ENCODE measurements around the gene MRPL40.
"Not testable (repeated sequence)": the region's sequence is repeated elsewhere in the genome, so short reads cannot be mapped to it uniquely, and the experiment has no call there.

Gene MRPL40

DNA sequence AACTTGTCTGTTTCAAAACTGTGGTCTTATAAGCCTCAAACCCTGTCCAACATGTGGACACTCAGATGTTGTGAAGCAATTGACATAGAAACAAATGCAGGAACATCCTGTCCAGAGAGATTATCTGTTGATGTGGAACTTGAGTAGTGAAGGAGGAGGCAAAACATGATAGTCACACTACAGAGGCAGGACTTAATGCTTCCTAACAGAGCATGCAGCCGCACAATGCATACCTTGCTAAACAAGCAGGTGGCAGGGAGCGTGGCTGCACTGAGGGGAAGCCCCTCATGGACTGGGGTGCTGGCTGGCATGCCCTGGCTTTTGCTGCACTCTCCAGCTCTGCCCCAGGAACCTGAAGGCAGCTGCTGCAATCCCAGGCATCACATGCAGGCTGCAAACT, 9.8 kb downstream of the MRPL40 start:
- no peak for DNase-seq

DNA sequence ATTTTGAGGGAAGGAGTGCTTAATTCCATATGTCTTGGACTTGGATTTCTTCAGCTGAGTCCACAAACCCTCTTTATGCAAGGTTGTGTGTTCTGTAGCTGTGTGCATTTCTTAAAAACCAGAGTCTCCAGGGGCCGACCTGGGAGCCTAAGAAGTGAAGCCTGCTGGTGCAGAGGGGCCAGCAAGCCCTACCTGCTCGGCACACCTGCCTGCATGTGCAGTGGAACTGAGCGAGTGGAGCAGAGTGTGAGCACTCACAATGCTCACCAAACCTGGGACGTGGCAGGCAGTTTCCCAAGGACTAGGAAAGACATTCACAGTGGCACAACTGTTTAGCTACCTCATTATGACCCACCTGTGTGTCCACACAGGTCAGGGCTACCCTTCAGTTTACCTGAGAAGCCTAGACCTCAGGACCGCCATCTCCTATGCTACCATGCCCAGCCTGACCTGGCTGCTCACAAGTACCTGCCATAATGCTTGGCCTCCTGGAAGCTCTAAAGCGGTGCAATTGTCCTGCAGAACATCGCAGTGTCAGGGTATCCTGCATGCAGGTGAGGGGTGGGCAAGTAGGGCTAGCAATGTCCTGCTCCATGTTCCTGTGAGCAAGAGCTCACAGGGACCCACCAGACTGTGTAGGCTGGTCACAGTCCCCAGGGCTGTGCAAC, 11.3 kb downstream of the MRPL40 start:
- DNase-seq: no peak

DNA sequence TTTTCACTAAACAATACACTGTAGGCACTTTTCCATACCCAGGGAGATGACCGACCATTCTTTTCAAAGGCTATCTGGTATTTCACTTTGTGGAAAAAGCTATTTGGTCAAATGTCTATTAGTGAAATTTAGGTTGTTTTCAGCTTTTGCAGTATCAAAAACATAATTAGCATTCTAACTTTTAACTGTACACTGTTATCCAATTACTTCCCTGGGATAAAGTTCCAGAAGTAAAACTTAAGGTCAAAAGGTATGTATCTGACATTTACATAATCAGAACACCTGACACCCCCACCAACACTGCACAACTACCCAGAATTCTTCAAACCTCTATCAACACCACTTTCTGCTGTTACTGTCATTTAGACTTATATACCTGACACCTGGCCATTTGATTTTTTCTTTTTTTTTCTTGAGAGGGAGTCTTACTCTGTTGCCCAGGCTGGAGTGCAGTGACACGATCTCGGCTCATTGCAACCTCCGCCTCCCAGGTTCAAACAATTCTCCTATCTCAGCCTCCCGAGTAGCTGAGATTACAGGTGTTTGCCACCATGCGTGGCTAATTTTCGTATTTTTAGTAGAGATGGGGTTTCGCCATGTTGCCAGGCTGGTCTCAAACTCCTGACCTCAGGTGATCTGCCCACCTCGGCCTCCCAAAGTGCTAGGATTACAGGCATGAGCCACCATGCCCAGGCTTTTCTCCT, 13.1 kb downstream of the MRPL40 start:
- DNase-seq: not testable (repeated sequence)

DNA sequence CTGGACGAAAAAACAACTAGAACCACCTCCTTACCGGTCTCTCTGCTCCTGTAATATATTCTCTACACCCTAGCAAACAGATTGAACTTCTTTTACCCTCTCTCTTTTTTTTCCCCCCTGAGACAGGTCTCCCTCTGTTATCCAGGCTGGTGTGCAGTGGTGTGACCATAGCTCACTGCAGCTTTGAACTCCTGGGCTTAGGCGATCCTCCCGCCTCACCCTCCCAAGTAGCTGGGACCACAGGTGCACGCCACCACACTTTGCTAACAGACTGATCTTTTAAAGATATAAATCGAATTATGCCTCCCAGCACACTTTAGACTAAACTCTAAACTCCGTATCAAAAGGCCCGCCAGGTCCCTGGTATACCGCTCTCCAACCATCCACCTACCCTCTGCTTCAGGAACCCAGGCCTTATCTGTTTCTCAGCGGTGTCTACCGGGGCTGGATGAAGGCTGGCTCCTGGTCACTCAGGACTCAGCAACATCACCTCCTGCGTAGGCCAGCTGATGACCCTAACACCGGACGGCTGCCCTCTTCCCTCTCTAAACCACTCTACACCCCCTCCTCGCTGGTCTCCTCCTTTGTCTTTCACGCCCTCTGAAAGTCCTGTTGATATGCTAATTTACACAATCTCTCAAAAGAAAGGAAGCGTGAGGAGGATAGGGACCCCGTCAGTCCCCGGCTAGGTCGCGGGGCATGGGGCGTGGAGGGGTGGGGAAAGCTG, 14.4 kb downstream of the MRPL40 start:
- DNase-seq: no peak

DNA sequence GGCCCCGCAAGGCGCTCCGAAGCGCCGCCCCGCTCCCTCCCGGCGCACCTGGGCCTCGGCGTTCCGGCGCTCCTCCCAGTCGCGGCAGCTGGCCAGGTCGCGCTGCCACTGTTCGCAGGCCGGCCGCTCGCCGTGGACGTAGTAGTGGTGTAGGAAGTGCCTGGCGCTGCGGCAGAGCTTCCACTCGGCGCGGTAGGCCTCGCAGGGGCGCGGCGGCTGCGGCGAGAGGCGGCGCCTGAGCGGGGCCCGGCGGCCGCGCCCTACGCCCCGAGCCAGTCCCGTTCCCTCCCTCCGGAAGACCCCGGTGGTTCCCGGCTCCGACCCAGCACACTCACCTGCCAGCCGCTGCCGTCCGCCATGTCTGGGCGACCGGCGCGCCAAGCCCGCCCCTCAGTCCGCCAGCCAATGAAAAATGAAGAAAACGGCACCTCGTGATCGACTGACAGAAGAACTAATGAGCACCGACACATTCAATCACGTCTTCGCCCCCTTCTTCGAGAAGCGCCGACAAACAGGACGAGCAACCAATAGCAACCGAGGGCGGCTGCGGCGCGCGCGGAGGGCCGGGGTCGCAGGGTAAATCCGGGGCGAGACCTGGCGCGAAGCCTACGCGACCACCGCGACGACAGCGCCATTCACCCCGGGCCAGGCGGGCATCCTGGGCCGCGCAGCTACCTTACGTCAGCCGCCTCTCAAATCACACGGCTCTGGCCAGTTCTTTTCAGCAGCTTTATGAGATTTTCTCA, 15.2 kb downstream of the MRPL40 start, which contains the start of gene C22orf39:
Gene C22orf39 (minus strand): TSS at position 382 of the 746 bp plus-strand sequence. CDS start 23 bp downstream, at position 359.
- DNase-seq: peak; percentile 90

DNA sequence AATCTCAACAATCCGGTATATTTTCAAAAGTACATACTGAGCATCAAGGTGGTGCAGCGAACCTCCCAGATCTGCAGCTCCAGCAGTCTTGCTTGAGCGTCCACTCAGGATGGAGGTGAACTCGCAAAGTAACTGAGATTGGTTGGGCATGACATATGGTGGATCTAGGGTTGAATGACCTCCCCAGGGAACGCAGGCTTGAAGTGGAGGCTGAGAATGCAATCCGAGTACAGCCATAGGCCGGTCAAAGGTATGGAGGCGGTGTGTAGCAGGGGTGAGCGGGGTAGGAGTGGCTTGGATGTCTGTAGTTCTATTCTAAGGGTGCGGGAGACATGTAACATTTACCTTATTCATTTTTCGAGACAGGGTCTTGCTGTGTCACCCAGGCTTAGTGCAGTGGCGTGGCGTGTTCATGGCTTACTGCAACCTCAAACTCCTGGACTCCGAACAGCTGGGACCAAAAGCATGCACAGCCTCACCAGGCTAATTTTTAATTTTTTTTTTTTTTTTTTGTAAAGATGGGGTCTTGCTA, 15.8 kb downstream of the MRPL40 start:
- DNase-seq: no peak

DNA sequence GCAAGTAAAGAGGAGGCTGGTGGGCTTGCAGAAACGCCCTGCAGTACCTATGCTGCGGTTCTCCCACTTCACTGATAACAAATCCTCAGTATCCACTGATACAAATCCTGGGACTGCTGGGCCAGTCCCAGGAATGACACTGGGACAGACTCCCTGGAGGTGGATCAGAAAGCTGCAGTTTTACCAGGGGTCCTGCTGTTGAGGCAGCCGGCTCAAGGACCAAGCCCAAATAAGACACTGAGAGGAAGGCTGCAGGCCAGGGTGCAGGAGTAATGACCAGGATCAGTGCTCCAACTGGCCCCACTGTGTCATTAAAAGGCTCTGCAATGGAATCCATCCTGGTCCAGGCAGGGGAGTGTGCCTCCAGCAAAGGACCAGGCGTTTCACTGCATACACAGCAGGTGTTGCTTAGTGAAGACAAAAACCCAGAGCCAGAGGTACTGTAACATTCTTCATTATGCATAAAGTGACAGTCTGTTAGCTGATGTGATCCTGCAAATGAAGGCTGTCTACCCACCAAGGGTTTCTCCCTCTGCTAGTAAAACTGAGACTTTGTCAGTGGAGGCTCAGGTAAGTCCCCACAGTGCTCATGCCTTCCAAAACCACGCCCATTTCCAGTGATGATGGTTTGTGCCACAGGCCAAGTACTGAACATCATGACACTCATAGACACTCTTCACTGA, 16.5 kb downstream of the MRPL40 start:
- no peak for DNase-seq

DNA sequence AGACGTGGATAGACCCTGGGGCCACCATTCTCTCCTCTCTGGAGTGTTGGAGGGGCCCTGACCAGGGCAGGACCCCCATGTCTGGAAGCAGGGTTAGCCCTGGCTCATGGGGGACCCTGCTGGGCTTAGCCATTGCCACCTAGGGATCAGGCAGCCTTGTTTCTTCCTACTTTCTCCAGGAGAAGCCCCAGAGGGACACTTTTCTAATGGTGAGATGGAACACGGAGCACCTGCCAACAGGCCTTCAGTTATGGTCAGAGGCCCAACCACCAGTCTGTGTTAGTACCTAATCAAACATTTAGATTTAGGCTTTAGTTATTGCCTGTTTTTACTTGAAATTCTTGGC, 17.1 kb downstream of the MRPL40 start:
- DNase-seq: no peak

DNA sequence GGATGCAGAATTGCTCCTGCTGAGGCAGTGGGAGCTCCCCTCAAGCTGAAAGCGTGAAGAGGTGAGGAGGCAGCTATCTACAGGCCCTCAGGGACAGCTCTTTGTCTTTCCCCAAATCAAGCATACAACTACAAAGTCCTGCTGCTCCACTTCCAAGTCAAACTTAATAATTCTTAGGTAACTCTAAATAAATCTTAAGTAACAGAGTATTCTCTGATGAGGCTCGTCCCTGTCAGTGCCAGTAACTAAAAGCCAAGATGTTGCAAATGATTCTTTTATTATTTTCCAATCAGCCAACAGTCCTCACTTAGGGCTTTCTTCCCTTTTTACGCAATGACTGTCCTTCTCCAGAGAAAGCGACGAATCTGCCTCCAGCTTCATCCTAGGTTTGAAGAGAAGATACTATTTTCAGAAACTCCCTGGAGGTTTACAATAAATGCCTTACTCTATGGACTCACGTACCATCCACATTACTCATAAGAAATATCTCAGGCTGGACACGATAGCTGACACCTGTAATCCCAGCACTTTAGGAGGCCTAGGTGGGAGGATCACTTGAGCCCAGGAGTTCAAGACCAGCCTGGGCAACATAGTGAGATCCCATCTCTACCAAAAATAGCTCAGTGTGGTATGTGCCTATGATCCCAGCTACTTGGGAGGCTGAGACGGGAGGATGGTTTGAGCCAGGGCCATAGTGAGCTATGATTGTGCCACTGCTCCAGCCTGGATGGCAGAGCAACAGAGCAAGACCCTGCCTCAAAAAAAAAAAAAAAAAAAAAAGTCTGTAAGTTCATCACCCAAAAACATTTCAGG, 18.2 kb downstream of the MRPL40 start:
- DNase-seq: no peak

DNA sequence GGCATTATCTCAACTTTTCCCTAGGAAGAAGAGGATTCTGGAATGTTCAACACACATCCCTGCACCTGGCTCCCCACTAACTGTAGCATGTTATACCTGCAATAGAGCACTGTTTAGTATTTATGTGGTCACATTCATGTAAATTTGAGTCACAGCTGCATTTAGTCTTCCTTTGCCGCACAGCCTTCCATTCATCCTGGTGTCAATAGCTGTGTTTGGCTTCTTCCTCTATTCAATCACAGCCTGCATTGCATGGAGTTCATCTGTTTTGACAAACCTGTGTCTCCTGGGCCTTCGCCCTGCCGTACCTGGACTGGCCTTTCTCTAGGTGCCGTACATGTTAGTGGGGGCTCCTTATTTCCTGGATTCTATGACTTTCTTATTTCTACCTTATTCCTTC, 19.2 kb downstream of the MRPL40 start:
- DNase-seq: no peak

DNA sequence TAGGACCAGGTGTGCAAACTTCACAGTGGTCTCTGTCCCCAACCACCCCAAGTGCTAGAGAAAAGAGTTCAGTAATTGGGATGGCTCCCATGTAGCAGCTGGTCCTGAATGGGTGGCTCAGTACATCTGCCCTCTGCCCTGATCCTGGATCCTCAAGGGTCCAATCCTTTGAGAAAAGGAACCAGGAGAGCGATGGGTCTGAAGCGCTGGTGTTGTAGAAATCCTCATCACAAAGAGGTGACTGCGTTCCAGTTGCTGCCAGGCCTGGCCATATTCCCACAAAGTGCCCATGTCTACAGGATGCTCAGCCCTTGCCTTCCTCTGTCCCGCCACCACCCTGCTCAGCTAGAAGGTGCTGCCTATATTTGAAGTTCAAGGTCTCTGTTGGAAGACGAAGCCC, 21.4 kb downstream of the MRPL40 start:
- DNase-seq: no peak

DNA sequence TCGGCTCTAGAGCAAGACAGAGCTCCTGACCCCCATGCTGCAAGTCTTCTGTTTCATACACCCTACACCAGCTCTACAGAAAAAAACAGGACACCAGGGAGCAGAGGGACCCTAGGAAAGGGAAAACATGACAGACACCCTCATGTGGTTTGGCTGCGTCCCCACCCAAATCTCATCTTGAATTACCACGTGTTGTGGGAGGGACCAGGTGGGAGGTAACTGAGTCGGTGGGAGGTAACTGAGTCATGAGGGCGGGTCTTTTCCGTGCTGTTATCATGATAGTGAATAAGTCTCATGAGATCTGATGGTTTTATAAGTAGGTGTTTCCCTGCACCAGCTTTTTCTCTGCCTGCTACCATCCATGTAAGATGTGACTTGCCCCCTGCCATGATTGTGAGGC, 21.8 kb downstream of the MRPL40 start:
- no peak for DNase-seq

DNA sequence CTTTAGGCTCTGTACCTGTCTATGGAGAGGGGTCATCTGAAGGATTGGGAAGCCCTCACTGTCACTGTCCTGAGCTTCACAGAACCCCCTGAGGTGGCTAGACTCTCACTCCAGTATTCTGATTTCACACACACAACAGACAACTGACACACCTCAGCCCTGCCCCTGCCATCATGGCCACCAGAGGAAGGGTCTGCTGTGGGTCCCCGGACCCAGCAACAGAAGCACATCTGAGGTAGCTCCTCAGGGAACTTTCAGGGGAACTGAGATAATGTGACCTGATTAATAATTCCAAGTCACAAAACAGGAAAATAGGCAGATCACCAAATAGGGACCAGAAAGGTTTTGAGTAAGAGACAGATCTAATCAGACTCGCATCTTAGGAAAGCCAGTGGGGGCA, 22.7 kb downstream of the MRPL40 start:
- no peak for DNase-seq

DNA sequence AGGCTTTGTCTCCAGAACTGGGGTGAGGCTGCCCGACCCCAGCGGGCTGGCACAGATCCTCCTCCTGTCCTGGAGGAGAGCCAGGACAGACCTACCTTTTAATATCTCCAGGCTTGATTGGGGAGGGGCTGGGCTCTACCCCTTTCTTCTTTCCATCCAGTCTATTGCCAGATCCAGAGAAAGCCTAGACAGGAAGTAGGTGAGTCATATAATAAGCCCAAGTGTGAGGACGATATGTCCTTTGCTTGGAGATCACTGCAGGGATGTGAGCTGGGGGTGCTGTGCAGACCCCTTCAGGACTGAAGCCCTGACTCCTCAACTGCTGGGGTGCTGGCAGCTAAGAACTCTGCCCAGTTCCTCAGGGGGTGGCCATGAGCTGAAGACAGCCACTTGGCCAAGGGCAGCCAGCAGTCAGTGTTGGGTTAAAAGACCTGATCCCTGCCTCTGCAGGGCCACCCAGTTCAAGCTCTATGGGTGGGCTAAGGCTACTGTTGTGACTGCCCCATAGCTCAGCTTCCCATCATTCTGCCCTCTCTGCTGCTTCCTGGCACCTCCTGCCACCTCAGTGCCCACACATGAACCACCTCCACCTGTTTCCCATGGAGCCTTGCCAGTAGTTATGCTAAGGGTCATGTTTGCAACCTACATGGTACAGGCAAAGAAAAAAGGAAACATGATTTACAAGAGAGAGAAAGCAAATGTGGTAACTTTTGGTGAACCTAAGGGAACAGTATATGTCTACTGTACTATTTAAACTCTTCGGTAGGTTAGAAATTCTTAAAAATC, 23.4 kb downstream of the MRPL40 start:
- no peak for DNase-seq

DNA sequence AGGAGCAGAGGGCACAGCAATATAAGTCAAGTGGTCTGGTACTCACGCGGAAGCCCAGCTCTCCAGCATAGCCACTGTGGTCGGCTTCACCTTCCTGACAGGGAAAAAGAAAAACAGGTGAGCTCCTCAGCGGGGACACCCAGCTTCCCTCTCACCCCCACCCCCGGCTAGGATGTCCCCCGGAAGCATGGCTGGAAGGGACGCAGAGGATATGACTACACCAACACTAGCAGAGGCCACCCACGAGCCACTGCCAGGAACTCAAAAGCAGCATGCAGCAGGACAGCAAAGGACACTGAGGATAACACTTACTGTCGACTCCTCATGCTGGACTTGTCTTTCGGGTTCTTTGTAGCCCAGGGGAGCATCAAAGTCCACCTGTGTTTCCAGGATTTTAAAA, 24.2 kb downstream of the MRPL40 start:
- no peak for DNase-seq

DNA sequence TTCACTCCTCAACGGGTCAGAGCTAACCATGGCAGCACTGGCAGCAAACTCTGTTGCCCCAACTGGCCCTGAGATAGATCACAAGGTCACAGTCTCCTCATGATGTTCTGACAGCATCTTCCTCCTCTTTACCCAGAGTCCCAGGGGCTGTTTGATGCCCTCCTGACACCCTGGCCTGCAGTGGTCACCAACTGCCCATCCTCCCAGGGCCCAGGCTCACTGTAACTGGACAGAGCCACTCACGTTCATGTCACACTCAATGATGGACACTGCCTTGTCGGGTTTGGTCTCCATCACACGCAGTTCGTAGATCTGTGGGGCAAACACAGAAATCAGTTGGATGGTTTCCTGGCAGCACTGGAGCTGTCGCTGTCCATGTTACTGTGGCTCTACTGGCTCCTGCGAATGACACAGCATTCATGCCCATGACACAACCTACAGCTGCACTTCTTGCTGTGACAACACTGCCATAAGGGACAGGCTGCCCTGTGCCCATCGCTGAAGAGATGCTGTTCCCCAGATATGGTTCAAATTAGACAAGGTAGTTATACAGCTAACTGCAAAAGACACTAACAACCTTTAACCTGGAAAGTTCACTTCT, 25.6 kb downstream of the MRPL40 start:
- DNase-seq: no peak

DNA sequence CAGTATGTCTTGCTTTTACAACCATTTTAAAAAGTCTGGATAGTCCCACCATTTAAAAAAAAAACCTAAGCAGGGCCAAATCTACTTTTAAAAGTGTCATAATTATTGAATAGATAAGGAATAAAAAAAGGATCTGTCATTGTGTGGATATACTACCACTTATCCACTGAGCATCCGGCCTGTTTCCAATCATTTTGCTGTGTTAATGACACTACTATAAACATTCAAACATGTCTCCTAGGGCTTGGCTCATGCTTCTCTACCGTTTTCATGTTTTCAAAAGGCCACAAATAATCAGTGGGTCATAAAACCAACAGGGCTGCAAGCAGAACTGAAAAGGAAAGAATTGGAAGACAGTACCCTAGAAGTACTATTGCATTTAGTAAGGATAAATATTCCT, 27.7 kb downstream of the MRPL40 start:
- no peak for DNase-seq

DNA sequence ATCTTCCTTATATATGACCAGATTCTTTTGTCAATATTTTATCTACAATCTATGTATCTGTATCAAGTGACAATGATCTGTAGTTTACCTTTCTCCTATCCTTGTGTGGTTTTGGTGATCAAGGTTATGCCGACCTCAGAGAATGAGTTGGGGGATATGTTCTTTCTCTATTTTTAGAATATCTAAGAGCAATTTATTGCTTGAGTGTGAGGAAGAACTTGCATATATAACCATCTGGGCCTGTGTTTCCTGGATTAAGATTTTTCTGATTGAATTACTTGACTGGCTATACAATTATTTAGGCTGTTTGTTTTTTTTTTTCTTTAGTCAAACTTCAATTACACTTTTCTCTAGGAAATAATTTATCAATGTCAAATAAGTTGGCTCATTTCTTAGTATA, 29.2 kb downstream of the MRPL40 start:
- no peak for DNase-seq

DNA sequence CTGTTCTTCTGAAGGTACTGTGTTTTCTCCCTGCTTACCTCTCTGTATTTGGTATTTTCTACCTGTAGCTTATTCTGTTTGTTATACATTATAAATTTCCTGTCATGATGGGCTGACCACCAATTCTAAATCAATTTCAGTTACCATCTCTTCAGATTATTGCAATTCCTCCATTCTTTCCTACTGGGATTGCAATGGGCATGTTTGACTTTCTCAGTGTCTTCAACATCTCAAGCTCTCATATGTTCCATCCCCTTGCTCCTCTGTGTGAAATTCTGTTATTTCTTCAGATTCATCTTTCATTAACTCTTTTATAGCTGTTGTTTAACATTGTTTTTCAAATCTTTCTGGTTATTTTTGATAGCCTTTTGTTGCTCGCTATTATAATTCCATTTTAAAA, 30.7 kb downstream of the MRPL40 start:
- DNase-seq: no peak

All from inflammatory macrophage treated with lipopolysaccharide for 4 hours (primary cell).